ENCODE data around the gene IGFN1. TPM values are rescaled to one million over a fixed set of nuclear protein-coding genes. Genes with fewer than 3 reads are reported as not detected.

IGFN1 gene
- total RNA-seq, 3 donors from 2014 or later: 0.03 to 0.32 (median 0.10) TPM

GRCh38 chr1:201213106-201213770, 22.6 kb downstream of the IGFN1 start:
- ATAC-seq (no peak), DNase-seq (no peak)
- H3K9me3 ChIP-seq: no peaks in the 10 kb centered on the region
- no peaks in the 10 kb centered on the region for H3K4me1 ChIP-seq (ENCODE audit: low read depth)
- TF ChIP-seq, protein P1, sequence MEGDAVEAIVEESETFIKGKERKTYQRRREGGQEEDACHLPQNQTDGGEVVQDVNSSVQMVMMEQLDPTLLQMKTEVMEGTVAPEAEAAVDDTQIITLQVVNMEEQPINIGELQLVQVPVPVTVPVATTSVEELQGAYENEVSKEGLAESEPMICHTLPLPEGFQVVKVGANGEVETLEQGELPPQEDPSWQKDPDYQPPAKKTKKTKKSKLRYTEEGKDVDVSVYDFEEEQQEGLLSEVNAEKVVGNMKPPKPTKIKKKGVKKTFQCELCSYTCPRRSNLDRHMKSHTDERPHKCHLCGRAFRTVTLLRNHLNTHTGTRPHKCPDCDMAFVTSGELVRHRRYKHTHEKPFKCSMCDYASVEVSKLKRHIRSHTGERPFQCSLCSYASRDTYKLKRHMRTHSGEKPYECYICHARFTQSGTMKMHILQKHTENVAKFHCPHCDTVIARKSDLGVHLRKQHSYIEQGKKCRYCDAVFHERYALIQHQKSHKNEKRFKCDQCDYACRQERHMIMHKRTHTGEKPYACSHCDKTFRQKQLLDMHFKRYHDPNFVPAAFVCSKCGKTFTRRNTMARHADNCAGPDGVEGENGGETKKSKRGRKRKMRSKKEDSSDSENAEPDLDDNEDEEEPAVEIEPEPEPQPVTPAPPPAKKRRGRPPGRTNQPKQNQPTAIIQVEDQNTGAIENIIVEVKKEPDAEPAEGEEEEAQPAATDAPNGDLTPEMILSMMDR (IDR thresholded peaks at IDR 0.05): no peak
- H3K4me3 ChIP-seq: no peak overlapping the region
- no peaks in the 10 kb centered on the region for H3K36me3 ChIP-seq (ENCODE audit: low read depth)
- intact Hi-C loops (cut with DNase I, micrococcal nuclease): no loop called here

GRCh38 chr1:201213926-201214325, 23.3 kb downstream of the IGFN1 start:
- TF ChIP-seq, protein P1 (IDR thresholded peaks at IDR 0.05): no peak
- intact Hi-C loops (cut with DNase I, micrococcal nuclease): no loop called here
- no peak for DNase-seq
- H3K9me3 ChIP-seq: no peaks in the 10 kb centered on the region
- no peaks in the 10 kb centered on the region for H3K36me3 ChIP-seq (ENCODE audit: low read depth)
- no peak overlapping the region for H3K4me3 ChIP-seq
- ATAC-seq: no peak
- H3K4me1 ChIP-seq (ENCODE audit: low read depth): no peaks in the 10 kb centered on the region

- intact Hi-C loops (cut with DNase I, micrococcal nuclease): no loop called here
- ATAC-seq (no peak), DNase-seq (no peak)
- H3K36me3 ChIP-seq (ENCODE audit: low read depth): no peaks in the 10 kb centered on the region
- H3K9me3 ChIP-seq: no peaks in the 10 kb centered on the region
- no peak overlapping the region for H3K4me3 ChIP-seq
- TF ChIP-seq, protein P1 (IDR thresholded peaks at IDR 0.05): no peak
- H3K4me1 ChIP-seq (ENCODE audit: low read depth): no peaks in the 10 kb centered on the region
Observed at GRCh38 chr1:201214461-201214860, 23.8 kb downstream of the IGFN1 start.

- TF ChIP-seq, protein P1 (IDR thresholded peaks at IDR 0.05): no peak
- no peak for DNase-seq
- Histone ChIP-seq H3K4me3 (no peak overlapping the region), H3K4me1 (ENCODE audit: low read depth) (no peaks in the 10 kb centered on the region), H3K36me3 (ENCODE audit: low read depth) (no peaks in the 10 kb centered on the region), H3K9me3 (no peaks in the 10 kb centered on the region)
- intact Hi-C loops (cut with DNase I, micrococcal nuclease): no loop called here
- no peak for ATAC-seq
Observed at GRCh38 chr1:201214886-201215285, 24.3 kb downstream of the IGFN1 start.

DNA sequence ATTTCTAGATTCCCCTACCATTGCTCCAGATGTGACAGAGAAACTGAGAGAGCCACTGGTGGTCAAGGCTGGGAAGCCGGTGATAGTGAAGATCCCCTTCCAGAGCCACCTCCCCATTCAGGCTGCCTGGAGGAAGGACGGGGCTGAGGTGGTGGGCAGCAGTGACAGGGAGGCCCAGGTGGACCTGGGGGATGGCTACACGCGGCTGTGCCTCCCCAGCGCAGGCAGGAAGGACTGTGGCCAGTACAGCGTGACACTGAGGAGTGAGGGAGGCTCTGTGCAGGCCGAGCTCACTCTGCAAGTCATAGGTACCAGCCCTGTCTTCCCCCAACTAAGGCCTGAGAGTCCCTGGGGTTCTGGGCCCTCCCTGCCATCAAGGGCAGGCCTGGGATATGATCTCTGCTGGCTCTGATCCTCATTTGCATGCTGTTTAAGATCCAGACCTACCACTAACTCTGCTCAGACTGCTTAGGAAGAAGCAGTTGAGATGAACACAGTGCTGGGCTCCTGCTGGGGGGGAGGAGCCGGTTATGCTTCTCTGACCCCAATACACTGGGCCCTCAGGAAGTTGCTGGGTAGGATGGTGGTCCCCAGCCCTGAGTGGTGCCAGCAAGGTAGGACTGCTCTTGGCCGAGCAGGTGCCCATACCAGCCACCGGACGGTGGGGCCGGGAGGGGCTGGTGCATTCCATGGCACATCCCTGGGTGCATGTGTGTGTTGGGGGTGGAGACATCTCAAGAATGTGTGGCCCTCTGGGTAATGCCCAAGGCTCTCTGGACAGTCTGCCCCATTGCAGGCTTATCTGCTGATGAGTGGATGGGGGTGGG, 25.1 kb downstream of the IGFN1 start:
- no peaks in the 10 kb centered on the region for H3K36me3 ChIP-seq (ENCODE audit: low read depth)
- no peak for DNase-seq
- TF ChIP-seq, protein P1 (IDR thresholded peaks at IDR 0.05): no peak
- H3K4me3 ChIP-seq: no peak overlapping the region
- no peak for ATAC-seq
- H3K9me3 ChIP-seq: no peaks in the 10 kb centered on the region
- intact Hi-C loops (cut with DNase I, micrococcal nuclease): no loop called here
- no peaks in the 10 kb centered on the region for H3K4me1 ChIP-seq (ENCODE audit: low read depth)

Measured in mucosa of descending colon (tissue), 3 donors.